PC-3 (cell line): Measurements from ENCODE around the gene TMEM235. TPM values are rescaled to one million over a fixed set of nuclear protein-coding genes. Genes with fewer than 3 reads are reported as not detected.
A peak's percentile ranks its signal among the peaks of the same experiment; 100 is the strongest.
"Not testable (repeated sequence)": the region's sequence is repeated elsewhere in the genome, so short reads cannot be mapped to it uniquely, and the experiment has no call there.

Experiments
- ATAC-seq: fragments of 200-7000 bp; cut with Tn5 transposase; 2 replicates; pipeline ENCODE4 v1.9.1; 2020; ENCODE audit warnings: mild to moderate bottlenecking, moderate library complexity
- BruUV-seq: library from RNA; stranded (reverse); fragments of 400-500 nt; replicated peaks from 2 replicates; lab custom pipeline; 2021; lab: Mats Ljungman, UMichigan
- CTCF ChIA-PET: fragments of 300-600 bp; sonication (Branson Sonifier 250); formaldehyde crosslinking; loops from one replicate; lab custom pipeline; 2022; ENCODE audit warnings: antibody characterized with exemption; lab: Charles Lee
- POLR2A ChIA-PET: fragments of 300-600 bp; sonication (Branson Sonifier 250); formaldehyde crosslinking; loops from one replicate; lab custom pipeline; 2022; ENCODE audit warnings: antibody characterized with exemption; ENCODE audit not compliant: unreplicated experiment; lab: Charles Lee
- DNase-seq: peaks from one replicate; pipeline ENCODE4 v3.0.0-alpha.2; 2015
- H2AFZ ChIP-seq: fragments of 300-600 bp; sonication (generic); 2 replicates; pipeline ENCODE4 v1.6.0; 2016; ENCODE audit warnings: antibody characterized with exemption, low read length
- H3F3A ChIP-seq: fragments of 300-600 bp; sonication (generic); one replicate; pipeline ENCODE4 v1.6.0; 2017; ENCODE audit warnings: antibody characterized with exemption, low read length, control low read depth, mild to moderate bottlenecking; ENCODE audit not compliant: unreplicated experiment
- H3K27ac ChIP-seq: fragments of 300-600 bp; sonication (generic); 2 replicates; pipeline ENCODE4 v1.5.1; 2016; ENCODE audit warnings: mild to moderate bottlenecking, low read length
- H3K27me3 ChIP-seq: fragments of 300-600 bp; sonication (generic); 2 replicates; pipeline ENCODE4 v1.6.1; 2016; ENCODE audit warnings: low read length, mixed read lengths
- H3K36me3 ChIP-seq: fragments of 300-600 bp; sonication (generic); 2 replicates; pipeline ENCODE4 v1.6.1; 2016; ENCODE audit warnings: low read depth, mixed run types, low read length, mixed read lengths
- H3K4me1 ChIP-seq: fragments of 300-600 bp; sonication (generic); 2 replicates; pipeline ENCODE4 v1.5.1; 2016; ENCODE audit warnings: low read length; ENCODE audit not compliant: insufficient read depth
- H3K4me2 ChIP-seq: fragments of 300-600 bp; sonication (generic); 2 replicates; pipeline ENCODE4 v1.6.0; 2016; ENCODE audit warnings: low read length
- H3K4me3 ChIP-seq: fragments of 300-600 bp; sonication (generic); 2 replicates; pipeline ENCODE4 v1.5.1; 2016; ENCODE audit warnings: mild to moderate bottlenecking, low read length, mixed read lengths
- H3K79me2 ChIP-seq: fragments of 300-600 bp; sonication (generic); 2 replicates; pipeline ENCODE4 v1.6.1; 2017; ENCODE audit warnings: low read length, mixed read lengths
- H3K9ac ChIP-seq: fragments of 300-600 bp; sonication (generic); 2 replicates; pipeline ENCODE4 v1.6.0; 2016; ENCODE audit warnings: mild to moderate bottlenecking, low read length
- H3K9me2 ChIP-seq: fragments of 300-600 bp; sonication (generic); replicated peaks from 2 replicates; pipeline ENCODE4 v1.6.1; 2016; ENCODE audit warnings: mixed run types, low read length, mixed read lengths
- H3K9me3 ChIP-seq: fragments of 300-600 bp; sonication (generic); 2 replicates; pipeline ENCODE4 v1.6.1; 2016; ENCODE audit warnings: low read length, mixed read lengths
- H4K20me1 ChIP-seq: fragments of 300-600 bp; sonication (generic); 2 replicates; pipeline ENCODE4 v1.6.1; 2016; ENCODE audit warnings: low read length, mixed read lengths
- EZH2 ChIP-seq: fragments of 300-600 bp; sonication (generic); IDR thresholded peaks from one replicate; pipeline ENCODE4 v1.6.1; 2017; ENCODE audit warnings: antibody characterized with exemption, mild to moderate bottlenecking, low read length; ENCODE audit not compliant: unreplicated experiment
- EZH2phosphoT487 ChIP-seq: fragments of 300-600 bp; sonication (generic); IDR thresholded peaks from 2 replicates; pipeline ENCODE4 v1.6.1; 2018; ENCODE audit warnings: mild to moderate bottlenecking, antibody characterized with exemption, low read length, borderline replicate concordance
- intact Hi-C: fragments of 100-400 bp; cut with micrococcal nuclease; formaldehyde crosslinking; loops from 2 replicates; pipeline ENCODE4 v1.9.0; 2023
- total RNA-seq: library from RNA; depleted of rRNA; stranded (reverse); fragments of >200 nt; gene quantifications from 2 replicates; pipeline ENCODE4 v1.2.3, GENCODE V29; 2014
- TF ChIP-seq, protein P1 (sequence below): fragments of 300-600 bp; sonication (generic); conservative IDR thresholded peaks from 2 replicates; pipeline ENCODE4 v1.5.1; 2017; ENCODE audit warnings: antibody characterized with exemption, low read depth, mild to moderate bottlenecking, low read length

Gene TMEM235
- total RNA-seq, 1 experiment from 2014 or later: not detected

- ATAC-seq (no peak), DNase-seq (no peak)
- no peak overlapping the region for H3K4me3 ChIP-seq
- peak overlapping the region; percentile 82 for H3K4me2 ChIP-seq
- CTCF ChIA-PET: interaction anchor here (0.9 to 2.0 kb wide), 4 partner anchors 63 to 167 kb away, joined by 3 to 37 read pairs (median 13); no protein-coding TSS in a partner anchor
- no peak overlapping the region for H3K9ac ChIP-seq
- intact Hi-C loops: loop anchor here (5.0 kb wide), 2 partner anchors 65 to 235 kb away; partner anchors contain the start of genes AFMID and TK1
- H3F3A ChIP-seq: no peaks in the 10 kb centered on the region
- H3K36me3 ChIP-seq: no peaks in the 10 kb centered on the region
- no peak overlapping the region for H2AFZ ChIP-seq
- no peaks in the 10 kb centered on the region for H4K20me1 ChIP-seq
- TF ChIP-seq EZH2phosphoT487: no peak
- no peak for TF ChIP-seq EZH2
- TF ChIP-seq, protein P1, sequence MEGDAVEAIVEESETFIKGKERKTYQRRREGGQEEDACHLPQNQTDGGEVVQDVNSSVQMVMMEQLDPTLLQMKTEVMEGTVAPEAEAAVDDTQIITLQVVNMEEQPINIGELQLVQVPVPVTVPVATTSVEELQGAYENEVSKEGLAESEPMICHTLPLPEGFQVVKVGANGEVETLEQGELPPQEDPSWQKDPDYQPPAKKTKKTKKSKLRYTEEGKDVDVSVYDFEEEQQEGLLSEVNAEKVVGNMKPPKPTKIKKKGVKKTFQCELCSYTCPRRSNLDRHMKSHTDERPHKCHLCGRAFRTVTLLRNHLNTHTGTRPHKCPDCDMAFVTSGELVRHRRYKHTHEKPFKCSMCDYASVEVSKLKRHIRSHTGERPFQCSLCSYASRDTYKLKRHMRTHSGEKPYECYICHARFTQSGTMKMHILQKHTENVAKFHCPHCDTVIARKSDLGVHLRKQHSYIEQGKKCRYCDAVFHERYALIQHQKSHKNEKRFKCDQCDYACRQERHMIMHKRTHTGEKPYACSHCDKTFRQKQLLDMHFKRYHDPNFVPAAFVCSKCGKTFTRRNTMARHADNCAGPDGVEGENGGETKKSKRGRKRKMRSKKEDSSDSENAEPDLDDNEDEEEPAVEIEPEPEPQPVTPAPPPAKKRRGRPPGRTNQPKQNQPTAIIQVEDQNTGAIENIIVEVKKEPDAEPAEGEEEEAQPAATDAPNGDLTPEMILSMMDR: no peak
- H3K27ac ChIP-seq: peak overlapping the region; percentile 75; the same call in 1 of the 2 replicates
- no TSS peak for BruUV-seq
- H3K27me3 ChIP-seq: no peaks in the 10 kb centered on the region
- POLR2A ChIA-PET: no interaction called here
- 0 out of 2 replicates have a peak, but pooled peaks cover 4% of the 10 kb centered on the region for H3K79me2 ChIP-seq
- H3K9me3 ChIP-seq: no peaks in the 10 kb centered on the region
- peaks cover 18% of the 10 kb centered on the region for H3K4me1 ChIP-seq
- H3K9me2 ChIP-seq: no peaks in the 10 kb centered on the region
Measured at GRCh38 chr17:78252111-78252634, 20.7 kb downstream of the TMEM235 start.

- CTCF ChIA-PET: interaction anchor here (0.6 kb wide), 1 partner anchor 240 kb away, joined by 3 read pairs; no protein-coding TSS in a partner anchor
- Histone ChIP-seq H2AFZ (no peak overlapping the region), H3K9ac (no peak overlapping the region), H3K9me3 (no peaks in the 10 kb centered on the region), H3K4me1 (peaks cover 18% of the 10 kb centered on the region), H3F3A (no peaks in the 10 kb centered on the region), H3K9me2 (no peaks in the 10 kb centered on the region), H3K27me3 (no peaks in the 10 kb centered on the region), H3K36me3 (no peaks in the 10 kb centered on the region), H3K27ac (no peak overlapping the region), H3K4me3 (no peak overlapping the region), H3K79me2 (0 out of 2 replicates have a peak, but pooled peaks cover 4% of the 10 kb centered on the region), H3K4me2 (no peak overlapping the region), H4K20me1 (no peaks in the 10 kb centered on the region)
- POLR2A ChIA-PET: no interaction called here
- BruUV-seq: no TSS peak
- no peak for TF ChIP-seq EZH2phosphoT487
- TF ChIP-seq EZH2: no peak
- intact Hi-C loops: loop anchor here (5.0 kb wide), 2 partner anchors 66 to 236 kb away; partner anchors contain the start of genes AFMID and TK1
- ATAC-seq (no peak), DNase-seq (no peak)
Measured at GRCh38 chr17:78252701-78253635, 21.5 kb downstream of the TMEM235 start.

GRCh38 chr17:78253636-78253945, 22.2 kb downstream of the TMEM235 start:
- H3F3A ChIP-seq, CTCF ChIA-PET, BruUV-seq, H3K9me3 ChIP-seq, POLR2A ChIA-PET, H3K79me2 ChIP-seq, DNase-seq, H4K20me1 ChIP-seq, H3K9ac ChIP-seq, H2AFZ ChIP-seq, H3K27ac ChIP-seq, H3K36me3 ChIP-seq, H3K9me2 ChIP-seq, ATAC-seq, H3K27me3 ChIP-seq: not testable (repeated sequence)
- Histone ChIP-seq H3K4me1 (peaks cover 18% of the 10 kb centered on the region), H3K4me3 (peak overlapping the region; percentile 95), H3K4me2 (peak overlapping the region; percentile 98)
- intact Hi-C loops: loop anchor here (5.0 kb wide), 2 partner anchors 66 to 236 kb away; partner anchors contain the start of genes AFMID and TK1
